HUDEP-2 (cell line): ENCODE measurements around the gene TIGD2.
A peak's percentile ranks its signal among the peaks of the same experiment; 100 is the strongest.

ENCODE experiments used
- DNase-seq, 76 experiments: peaks; one replicate each; lab custom pipeline; 2025; ENCODE audit not compliant: unreplicated experiment in 76 of 76; lab: John Stamatoyannopoulos, UW

The TIGD2 gene

GRCh38 chr4:89110986-89111832 lies at the start of gene TIGD2:
TSS of gene TIGD2 (plus strand) at chr4:89111533. CDS start at chr4:89112975, 1,442 bp downstream.
- peak; percentile 4 to 91 (median 77) for DNase-seq

DNA sequence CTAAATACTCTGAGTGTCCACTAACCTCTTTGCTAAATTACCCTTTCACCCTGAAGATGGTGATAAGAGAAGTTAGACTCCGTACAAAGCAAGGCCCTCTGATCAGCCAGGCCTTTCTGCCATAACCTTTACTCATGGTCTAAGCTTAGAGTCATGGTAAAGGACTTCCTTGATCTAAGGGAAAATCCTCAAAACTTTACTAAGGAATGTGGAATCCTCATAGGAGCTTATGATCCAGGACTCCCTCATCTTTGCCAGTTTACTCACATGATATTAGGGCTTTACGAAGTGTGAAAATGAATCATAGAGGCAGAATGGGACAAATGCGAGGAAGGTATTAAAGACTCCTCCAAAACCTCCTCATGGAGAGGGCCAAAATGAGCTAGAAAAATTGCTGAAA lies 46.5 kb upstream of the TIGD2 start:
- DNase-seq, result no peak

- DNase-seq, result no peak
Observed at GRCh38 chr4:89067417-89067816, 43.9 kb upstream of the TIGD2 start.

- no peak for DNase-seq
Observed at GRCh38 chr4:89069481-89069880, 41.9 kb upstream of the TIGD2 start.

DNA sequence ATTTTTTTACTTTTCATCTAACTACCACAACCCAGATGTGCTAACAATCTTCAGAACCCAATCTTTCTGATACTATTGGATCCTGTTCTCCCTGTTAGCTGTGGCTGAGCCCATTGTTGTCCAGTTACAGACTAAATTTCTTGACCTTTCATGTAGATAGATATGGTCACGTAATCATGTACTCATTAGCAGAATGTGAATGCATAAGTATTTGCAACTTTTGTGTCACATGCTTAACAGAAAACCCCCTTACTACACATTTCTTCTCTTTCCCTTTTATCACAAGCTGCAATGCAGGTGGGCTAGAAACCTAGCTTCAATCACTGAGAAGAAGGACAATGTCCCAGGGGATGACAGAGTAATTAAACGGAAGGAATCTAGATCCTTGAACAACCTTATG lies 41.3 kb upstream of the TIGD2 start:
- DNase-seq, result no peak

GRCh38 chr4:89071311-89071710 lies 40.0 kb upstream of the TIGD2 start:
- no peak for DNase-seq

DNA sequence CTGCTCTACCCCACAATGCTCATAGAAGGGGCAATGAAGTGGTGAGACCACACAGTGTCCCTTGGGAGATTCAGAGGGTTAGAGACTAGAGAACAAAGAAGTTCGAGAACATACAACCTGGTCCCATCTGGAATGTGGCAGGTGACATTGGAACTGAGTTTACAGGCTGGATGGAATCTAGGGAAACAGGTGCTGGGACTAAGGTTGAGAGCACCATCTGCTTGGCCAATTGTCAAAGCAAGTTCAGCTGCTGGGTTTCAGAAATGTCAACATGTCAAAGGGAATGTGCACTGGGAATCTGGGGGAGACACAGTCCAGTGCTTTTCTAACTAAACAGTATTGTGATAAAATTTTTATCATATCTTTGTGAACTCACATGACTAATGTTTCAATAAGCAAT lies 38.4 kb upstream of the TIGD2 start:
- DNase-seq, result no peak

- no peak for DNase-seq
Observed at GRCh38 chr4:89077761-89078160, 33.6 kb upstream of the TIGD2 start.

DNA sequence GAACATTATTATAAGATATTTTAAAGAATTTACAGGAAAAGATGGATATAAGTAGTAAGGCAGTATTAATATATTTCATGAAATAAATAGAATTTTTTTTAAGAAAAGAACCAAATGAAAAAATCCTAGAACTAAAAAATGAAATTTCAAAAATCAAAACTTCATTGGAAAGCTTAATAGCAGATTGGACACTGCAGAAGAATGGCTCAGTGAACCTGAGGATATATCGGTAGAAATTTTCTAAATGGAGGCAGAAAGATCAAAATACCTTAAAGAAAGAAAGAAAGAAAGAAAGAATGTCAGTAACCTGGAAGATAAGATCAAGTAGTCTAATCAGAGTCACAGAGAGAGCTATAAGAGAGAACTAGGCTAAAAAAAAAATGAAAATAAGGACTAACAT lies 33.0 kb upstream of the TIGD2 start:
- DNase-seq, result no peak

DNA sequence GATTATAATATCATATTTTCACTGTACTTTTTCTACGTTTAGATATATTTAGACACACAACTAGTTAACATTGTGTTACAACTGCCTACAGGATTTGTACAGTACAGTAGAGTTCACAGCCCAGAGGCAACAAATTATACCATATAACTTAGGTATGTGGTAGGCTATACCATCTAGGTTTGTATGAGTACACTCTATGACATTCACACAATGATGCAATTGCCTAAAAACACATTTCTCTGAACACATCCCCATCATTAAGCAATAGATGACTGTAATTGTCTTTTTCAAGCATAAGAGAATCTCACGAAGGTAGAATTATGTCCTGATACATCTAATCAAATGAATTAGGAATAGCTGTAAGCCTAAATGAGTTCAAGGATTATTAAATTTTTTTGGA lies 12.3 kb upstream of the TIGD2 start:
- DNase-seq, result no peak

DNA sequence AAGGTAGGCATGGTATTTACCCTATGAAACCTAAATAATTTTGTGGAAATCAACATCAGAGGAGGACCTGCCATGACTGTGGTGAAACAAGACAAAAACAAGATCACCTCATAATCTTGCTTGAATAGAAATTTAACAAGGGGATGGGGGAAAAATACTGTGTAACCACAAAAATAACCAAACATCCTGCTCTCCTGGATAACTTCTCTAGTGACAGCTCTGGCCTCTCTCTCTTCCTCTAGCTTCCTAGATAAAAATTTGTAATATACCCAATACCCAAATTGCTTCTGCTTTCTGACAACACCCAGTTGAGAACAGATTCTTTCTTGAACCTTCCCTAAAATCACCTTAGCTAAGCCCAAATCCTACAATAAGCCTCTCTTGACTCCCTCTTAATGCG lies 11.9 kb upstream of the TIGD2 start:
- DNase-seq, result no peak

- no peak for DNase-seq
Observed at GRCh38 chr4:89100853-89101252, 10.5 kb upstream of the TIGD2 start.

- no peak for DNase-seq
Observed at GRCh38 chr4:89101256-89102161, 9.8 kb upstream of the TIGD2 start.

- DNase-seq, result no peak
Observed at GRCh38 chr4:89105726-89106125, 5.6 kb upstream of the TIGD2 start.

DNA sequence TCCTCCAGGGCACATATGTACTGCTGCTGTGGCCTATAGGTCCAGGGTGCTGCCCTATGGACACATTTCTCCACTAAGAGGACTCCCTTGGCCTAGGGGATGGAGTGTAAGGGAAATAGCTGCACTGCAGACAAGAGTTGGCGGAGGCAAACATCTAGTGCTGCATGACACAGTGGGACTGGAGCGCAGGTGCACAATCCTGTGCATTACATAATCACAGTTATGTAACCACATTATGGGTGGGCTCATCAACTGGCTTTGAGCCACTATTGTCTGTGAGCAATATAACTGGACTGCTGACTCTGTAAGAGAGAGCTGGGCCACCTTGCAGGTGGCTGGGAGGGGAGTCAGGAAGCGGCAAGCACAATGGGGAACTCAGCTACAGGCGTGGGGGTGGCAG lies 3.2 kb upstream of the TIGD2 start:
- no peak for DNase-seq

DNA sequence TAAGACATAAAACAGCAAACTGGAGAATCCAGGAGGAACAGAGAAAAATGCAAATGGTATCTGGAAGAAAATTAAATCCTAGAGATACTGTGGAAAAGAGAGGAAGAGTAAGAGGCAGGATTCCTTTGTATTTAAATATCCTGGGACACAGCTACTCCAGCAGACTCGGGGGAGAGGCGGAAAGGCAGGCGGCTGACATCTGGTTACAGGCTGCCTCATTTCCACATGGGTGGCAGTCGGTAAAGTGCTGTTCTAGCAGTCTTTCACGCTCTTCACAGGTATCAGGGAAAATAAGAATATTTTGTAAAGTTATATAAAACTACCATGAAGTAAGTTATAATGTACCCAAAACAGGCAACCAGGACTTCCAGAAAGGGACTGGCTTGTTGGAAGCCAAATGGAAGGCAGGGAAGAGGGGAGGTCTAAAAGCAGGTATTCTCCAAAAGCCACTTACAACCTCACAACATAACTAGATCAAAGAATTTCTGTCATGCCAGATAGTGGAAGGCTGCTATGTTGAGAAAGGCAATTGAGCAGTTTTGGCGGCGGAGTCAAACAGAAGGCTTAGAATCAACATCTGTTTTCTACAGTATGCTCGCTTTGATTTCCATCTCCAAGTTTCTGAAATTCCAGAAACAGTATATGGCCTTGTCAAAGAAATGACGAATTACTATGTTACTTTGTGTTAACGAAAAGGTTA lies 1.3 kb upstream of the TIGD2 start:
- DNase-seq, result no peak

DNA sequence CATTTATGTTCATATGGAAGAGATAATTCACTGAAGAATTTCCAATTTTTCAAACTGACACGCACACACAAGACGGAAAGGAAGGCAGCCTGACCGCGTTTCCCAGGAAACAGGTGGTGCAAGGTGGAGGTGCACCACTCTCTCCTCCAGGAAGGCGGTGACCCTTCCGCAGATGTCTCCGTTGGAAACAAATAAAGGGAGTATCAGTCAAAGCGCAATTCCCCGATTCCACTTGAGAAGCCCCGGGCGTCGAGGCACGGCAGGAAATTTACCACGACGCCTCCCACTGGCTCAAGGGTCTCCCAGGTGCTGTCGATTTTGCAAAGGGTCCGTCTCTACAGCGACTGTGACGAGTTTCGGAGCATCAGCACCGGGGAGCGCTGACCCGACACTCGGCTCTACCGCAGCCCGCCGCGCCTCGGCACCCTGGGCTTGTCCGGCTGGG lies 770 bp upstream of the TIGD2 start:
- peak in 1 of 76 experiments; percentile 25 for DNase-seq

DNA sequence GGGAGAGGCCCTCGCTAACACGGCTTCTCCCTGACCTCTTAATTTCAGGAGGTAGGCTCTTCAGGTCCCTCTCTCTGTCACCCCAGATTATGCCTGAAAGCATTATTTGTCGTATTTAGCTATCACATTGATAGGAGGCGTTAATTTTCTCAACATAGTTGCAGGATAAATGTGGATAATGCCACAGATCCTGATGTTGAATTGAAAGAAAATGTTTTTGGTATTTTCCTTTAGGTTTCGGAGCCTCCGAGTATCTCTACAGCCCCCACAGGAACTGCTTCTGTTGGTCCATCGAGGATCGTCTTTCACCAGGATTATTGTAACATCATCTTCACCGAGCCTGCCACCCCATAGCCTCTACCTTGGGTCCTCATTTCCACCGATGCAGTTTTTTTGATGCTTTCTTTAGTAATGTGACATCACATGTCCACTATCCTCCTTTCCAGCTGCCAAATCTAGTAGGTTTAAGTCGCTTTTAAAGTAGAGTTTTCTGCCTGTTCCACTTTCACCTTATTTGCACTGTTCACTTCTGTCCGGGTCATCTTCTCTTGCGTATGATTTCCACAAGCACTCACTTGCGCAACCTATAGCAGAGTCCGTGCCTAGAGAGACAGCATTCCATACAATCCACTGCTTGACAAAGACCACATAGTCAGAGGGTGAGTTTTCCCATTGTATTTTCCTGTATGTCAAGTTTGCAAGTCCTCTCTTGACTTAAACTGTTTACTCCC lies 665 bp downstream of the TIGD2 start:
- DNase-seq, result peak in 1 of 76 experiments; percentile 5

GRCh38 chr4:89113415-89113814 lies 2.1 kb downstream of the TIGD2 start:
- no peak for DNase-seq

DNA sequence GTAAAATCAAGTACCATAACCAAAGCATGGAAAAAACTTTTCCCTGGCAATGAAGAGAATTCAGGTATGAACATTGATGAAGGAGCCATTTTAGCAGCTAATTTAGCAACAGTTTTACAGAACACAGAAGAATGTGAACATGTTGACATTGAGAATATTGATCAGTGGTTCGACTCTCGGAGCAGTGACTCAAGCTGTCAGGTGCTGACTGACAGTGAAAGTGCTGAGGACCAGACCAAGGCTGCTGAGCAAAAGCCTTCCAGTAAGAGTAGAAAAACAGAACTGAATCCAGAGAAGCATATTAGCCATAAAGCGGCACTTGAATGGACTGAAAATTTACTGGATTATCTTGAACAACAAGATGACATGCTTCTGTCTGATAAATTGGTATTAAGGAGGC lies 2.8 kb downstream of the TIGD2 start:
- DNase-seq, result no peak
